Urinary bladder (tissue), 4 donors: ENCODE results near the gene USP37. TPM values are rescaled to one million over a fixed set of nuclear protein-coding genes. Genes with fewer than 3 reads are reported as not detected.

Experiments
- DNase-seq: peaks from one replicate; pipeline ENCODE4 v3.0.0-alpha.2; 2015; ENCODE audit errors: extremely low spot score
- H3K27ac ChIP-seq: one replicate; pipeline ENCODE4 v1.5.1; 2013; ENCODE audit warnings: low read depth, mild to moderate bottlenecking, moderate library complexity
- H3K36me3 ChIP-seq: one replicate; pipeline ENCODE4 v1.6.1; 2013; ENCODE audit warnings: mild to moderate bottlenecking, moderate library complexity; ENCODE audit not compliant: insufficient read depth
- H3K4me1 ChIP-seq: one replicate; pipeline ENCODE4 v1.6.1; 2013; ENCODE audit warnings: mild to moderate bottlenecking, moderate library complexity; ENCODE audit not compliant: insufficient read depth
- H3K4me3 ChIP-seq: one replicate; pipeline ENCODE4 v1.5.1; 2013; ENCODE audit warnings: low read depth, low read length
- WGBS: extraction: QIAGEN DNeasy Blood & Tissue Kit; methylation state at CpG from one replicate; pipeline ENCODE4 v1.1.7; 2013; 5-methylcytosine and 5-hydroxymethylcytosine counted together
- polyA plus RNA-seq: library from polyadenylated mRNA; stranded (reverse); fragments of 200-250 nt; gene quantifications from one replicate; pipeline ENCODE4 v1.2.3, GENCODE V29; 2013
- small RNA-seq: library from RNA; depleted of rRNA; stranded (forward); fragments of <200 nt; gene quantifications from one replicate; pipeline ENCODE3, GENCODE V24; 2014
- total RNA-seq: library from RNA; depleted of rRNA; stranded (reverse); fragments of >200 nt; gene quantifications from one replicate; pipeline ENCODE4 v1.2.3, GENCODE V29; 2014
- donor health status: healthy with polysubstance abuse.
- donor health status: healthy.

Gene USP37
- total and polyA plus RNA-seq, 2 donors = 4.6 to 37.1 TPM

DNA sequence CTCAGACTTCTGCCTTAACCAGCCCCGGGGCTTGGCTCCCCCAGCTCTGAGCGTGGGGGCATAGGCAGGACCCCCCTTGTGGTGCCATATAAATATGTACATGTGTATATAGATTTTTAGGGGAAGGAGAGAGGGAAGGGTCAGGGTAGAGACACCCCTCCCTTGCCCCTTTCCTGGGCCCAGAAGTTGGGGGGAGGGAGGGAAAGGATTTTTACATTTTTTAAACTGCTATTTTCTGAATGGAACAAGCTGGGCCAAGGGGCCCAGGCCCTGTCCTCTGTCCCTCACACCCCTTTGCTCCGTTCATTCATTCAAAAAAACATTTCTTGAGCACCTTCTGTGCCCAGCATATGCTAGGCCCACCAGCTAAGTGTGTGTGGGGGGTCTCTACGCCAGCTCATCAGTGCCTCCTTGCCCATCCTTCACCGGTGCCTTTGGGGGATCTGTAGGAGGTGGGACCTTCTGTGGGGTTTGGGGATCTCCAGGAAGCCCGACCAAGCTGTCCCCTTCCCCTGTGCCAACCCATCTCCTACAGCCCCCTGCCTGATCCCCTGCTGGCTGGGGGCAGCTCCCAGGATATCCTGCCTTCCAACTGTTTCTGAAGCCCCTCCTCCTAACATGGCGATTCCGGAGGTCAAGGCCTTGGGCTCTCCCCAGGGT is 162.9 kb downstream of the USP37 start:
- Histone ChIP-seq H3K4me1 (no peaks in the 10 kb centered on the region), H3K27ac (peak overlapping the region; percentile 81), H3K4me3 (no peak overlapping the region), H3K36me3 (no peaks in the 10 kb centered on the region)
- no peak for DNase-seq
- WGBS = 40% methylated on average over 8 of the region's 8 CpGs

DNA sequence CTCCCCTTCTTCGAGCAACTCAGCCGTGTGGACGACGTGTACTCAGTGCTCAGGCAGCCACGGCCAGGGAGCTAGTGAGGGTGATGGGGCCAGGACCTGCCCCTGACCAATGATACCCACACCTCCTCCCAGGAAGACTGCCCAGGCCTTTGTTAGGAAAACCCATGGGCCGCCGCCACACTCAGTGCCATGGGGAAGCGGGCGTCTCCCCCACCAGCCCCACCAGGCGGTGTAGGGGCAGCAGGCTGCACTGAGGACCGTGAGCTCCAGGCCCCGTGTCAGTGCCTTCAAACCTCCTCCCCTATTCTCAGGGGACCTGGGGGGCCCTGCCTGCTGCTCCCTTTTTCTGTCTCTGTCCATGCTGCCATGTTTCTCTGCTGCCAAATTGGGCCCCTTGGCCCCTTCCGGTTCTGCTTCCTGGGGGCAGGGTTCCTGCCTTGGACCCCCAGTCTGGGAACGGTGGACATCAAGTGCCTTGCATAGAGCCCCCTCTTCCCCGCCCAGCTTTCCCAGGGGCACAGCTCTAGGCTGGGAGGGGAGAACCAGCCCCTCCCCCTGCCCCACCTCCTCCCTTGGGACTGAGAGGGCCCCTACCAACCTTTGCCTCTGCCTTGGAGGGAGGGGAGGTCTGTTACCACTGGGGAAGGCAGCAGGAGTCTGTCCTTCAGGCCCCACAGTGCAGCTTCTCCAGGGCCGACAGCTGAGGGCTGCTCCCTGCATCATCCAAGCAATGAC is 163.6 kb downstream of the USP37 start:
- no peak for DNase-seq
- WGBS = 59% methylated on average over 16 of the region's 16 CpGs
- Histone ChIP-seq H3K4me3 (no peak overlapping the region), H3K4me1 (no peaks in the 10 kb centered on the region), H3K27ac (no peak overlapping the region), H3K36me3 (no peaks in the 10 kb centered on the region)

DNA sequence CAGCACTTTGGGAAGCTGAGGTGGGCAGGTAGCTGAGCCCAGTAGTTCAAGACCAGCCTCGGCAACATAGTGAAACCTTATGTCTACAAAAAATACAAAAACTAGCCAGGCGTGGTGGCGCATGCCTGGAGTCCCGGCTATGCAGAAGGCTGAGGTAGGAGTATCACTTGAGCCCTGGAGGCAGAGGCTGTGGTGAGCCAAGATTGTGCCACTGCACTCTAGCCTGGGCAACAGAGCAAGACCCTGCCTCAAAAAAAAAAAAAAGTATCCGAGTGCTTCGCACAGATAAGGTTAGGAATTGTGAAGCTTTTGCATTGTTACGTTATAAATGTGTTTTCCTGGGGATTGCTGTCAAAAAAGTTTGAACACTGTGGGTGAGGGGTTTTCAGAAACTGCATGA is 164.3 kb downstream of the USP37 start:
- Histone ChIP-seq H3K27ac (no peak overlapping the region), H3K4me1 (no peaks in the 10 kb centered on the region)
- WGBS = 79% methylated on average over 7 of the region's 7 CpGs

DNA sequence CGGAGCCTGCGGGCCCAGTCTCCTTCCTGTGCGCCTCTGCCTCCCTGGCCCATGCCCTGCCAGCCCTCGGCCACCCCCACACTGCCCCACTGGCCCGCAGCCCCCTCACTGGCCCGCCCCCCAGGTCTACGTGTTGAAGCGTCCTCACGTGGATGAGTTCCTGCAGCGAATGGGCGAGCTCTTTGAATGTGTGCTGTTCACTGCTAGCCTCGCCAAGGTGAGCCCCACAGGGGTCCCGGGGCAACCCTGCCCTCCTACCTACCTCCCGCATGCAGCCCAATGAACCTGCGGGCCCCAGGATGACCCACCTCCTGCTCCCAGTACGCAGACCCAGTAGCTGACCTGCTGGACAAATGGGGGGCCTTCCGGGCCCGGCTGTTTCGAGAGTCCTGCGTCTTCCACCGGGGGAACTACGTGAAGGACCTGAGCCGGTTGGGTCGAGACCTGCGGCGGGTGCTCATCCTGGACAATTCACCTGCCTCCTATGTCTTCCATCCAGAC is 165.2 kb downstream of the USP37 start:
- Histone ChIP-seq H3K4me1 (no peaks in the 10 kb centered on the region), H3K36me3 (no peaks in the 10 kb centered on the region), H3K27ac (no peak overlapping the region), H3K4me3 (no peak overlapping the region)
- WGBS = 83% methylated on average over 26 of the region's 26 CpGs
- DNase-seq = no peak

More for the DNA sequence above, 164.3 kb downstream of the USP37 start:
- DNase-seq = no peak
- H3K4me3 ChIP-seq = no peak overlapping the region
- H3K36me3 ChIP-seq = no peaks in the 10 kb centered on the region

DNA sequence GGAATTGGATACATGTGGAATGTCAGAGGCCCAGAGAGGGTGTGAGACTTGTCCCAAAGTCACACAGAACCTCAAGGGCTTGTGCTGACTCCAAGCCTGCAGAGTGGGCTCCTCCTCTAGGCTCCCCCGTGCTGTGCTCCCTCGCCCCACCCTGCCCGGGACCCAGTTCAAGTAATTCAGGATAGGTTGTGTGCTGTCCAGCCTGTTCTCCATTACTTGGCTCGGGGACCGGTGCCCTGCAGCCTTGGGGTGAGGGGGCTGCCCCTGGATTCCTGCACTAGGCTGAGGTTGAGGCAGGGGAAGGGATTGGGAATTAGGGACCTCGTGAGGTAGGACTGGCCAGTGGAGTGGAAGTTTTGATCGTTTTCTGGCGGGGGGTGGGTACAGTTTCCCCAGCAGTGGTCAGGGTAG is 165.7 kb downstream of the USP37 start:
- Histone ChIP-seq H3K4me3 (no peak overlapping the region), H3K4me1 (no peaks in the 10 kb centered on the region)

DNA sequence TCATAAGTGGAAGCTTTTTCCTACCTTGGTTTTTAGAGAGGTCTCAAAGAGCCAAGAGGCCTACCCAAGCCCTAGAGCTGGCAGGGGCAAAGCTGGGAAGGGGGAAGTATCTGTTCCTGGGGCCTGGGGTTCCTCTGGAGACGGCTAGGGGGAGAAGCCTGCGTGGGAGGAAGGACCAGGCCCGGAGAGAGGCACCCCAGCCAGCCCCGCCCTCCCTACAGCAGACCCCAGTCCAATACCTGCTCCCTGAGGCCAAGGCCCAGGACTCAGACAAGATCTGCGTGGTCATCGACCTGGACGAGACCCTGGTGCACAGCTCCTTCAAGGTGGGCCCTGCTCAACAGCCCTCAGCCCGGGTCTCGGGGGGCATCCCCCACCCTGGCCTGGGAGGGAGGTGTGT is 166.3 kb downstream of the USP37 start:
- Histone ChIP-seq H3K4me3 (peak overlapping the region; percentile 93), H3K27ac (peak overlapping the region; percentile 4), H3K4me1 (no peaks in the 10 kb centered on the region), H3K36me3 (no peaks in the 10 kb centered on the region)
- 61% methylated on average over 9 of the region's 9 CpGs for WGBS
- no peak for DNase-seq

More for the DNA sequence above, 165.7 kb downstream of the USP37 start:
- H3K36me3 ChIP-seq = no peaks in the 10 kb centered on the region
- no peak overlapping the region for H3K27ac ChIP-seq
- WGBS = 53% methylated on average over 8 of the region's 8 CpGs
- DNase-seq = no peak

DNA sequence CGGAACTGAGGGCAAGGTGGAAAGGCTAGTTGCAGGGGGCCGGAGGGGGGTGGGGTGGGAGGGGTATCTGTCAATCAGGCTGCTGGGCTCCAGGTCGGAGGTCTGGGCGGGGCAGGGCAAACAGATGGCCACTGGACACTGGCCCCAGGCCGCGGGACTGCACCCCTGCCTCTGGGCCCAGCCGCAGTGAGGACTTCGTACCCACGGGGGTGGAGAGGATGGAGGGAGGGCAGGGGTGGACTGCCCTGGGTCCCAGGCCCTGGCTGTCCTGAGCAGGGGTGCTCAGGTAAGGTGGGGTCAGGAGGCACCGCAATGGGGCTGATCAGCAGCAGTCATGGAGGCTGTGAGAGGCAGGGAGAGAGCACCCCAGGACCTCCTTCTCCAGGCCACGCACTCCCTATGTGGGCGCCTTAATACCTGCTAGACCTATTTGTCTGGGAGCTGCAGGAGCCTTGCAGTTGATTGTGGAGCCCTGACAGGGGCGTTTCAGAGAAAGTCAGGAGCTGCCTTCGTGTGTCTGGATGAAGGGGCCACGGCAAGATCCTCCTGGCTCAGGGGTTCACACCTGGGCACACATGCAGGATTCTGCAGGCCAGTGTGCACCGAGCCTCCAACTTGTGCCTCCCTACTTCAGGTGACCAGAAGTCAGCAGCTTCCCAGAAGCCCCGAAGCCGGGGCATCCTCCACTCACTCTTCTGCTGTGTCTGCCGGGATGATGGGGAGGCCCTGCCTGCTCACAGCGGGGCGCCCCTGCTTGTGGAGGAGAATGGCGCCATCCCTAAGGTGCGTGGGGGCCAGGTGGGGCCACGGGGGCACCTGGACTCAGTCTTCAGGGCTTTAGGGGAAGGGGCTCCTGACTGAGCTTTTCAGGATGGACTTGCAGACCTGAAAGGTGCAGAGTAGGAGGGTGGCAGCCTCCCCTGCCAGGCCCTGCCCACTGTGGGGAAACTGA is 166.9 kb downstream of the USP37 start:
- Histone ChIP-seq H3K4me3 (peak overlapping the region; percentile 93), H3K27ac (peak overlapping the region; percentile 96), H3K4me1 (no peaks in the 10 kb centered on the region), H3K36me3 (no peaks in the 10 kb centered on the region)
- DNase-seq = no peak
- 25% methylated on average over 24 of the region's 24 CpGs for WGBS

Small RNA genes within 50 kb of the gene (small RNA-seq; reads per million reads assigned to genes)
- gene MIR26B (3,288 reads per million, percentile 99 among the genes with 10 or more reads in this experiment), gene RNU6-136P (not detected)

Other genes with a start within 250 kb of the USP37 start
- not detected for gene CATIP, start 211.5 kb downstream of the USP37 start, total RNA-seq
- gene CATIP, start 211.5 kb downstream of the USP37 start, polyA plus RNA-seq = not detected
- 1.7 TPM for gene SLC11A1, start 186.1 kb downstream of the USP37 start, total RNA-seq
- gene SLC11A1, start 186.1 kb downstream of the USP37 start, polyA plus RNA-seq = 19.7 TPM
- 66.2 TPM for gene CTDSP1, start 168.5 kb downstream of the USP37 start, total RNA-seq
- gene CTDSP1, start 168.5 kb downstream of the USP37 start, polyA plus RNA-seq = 179 TPM
- gene VIL1, start 149.2 kb downstream of the USP37 start, total RNA-seq = not detected
- 0.08 TPM for gene VIL1, start 149.2 kb downstream of the USP37 start, polyA plus RNA-seq
- gene CNOT9, start 488 bp upstream of the USP37 start, total RNA-seq = 43.8 TPM
- 19.6 TPM for gene CNOT9, start 488 bp upstream of the USP37 start, polyA plus RNA-seq
- 6.7 TPM for gene PLCD4, start 39.5 kb upstream of the USP37 start, total RNA-seq
- 28.4 TPM for gene PLCD4, start 39.5 kb upstream of the USP37 start, polyA plus RNA-seq
- gene ZNF142, start 91.3 kb upstream of the USP37 start, total RNA-seq = 8.5 TPM
- 12.8 TPM for gene ZNF142, start 91.3 kb upstream of the USP37 start, polyA plus RNA-seq
- 24.3 TPM for gene BCS1L, start 91.3 kb upstream of the USP37 start, total RNA-seq
- gene BCS1L, start 91.3 kb upstream of the USP37 start, polyA plus RNA-seq = 39.5 TPM
- 20.6 TPM for gene RNF25, start 103.7 kb upstream of the USP37 start, total RNA-seq
- gene RNF25, start 103.7 kb upstream of the USP37 start, polyA plus RNA-seq = 29.0 TPM
- 48.6 TPM for gene STK36, start 103.7 kb upstream of the USP37 start, total RNA-seq
- 17.9 TPM for gene STK36, start 103.7 kb upstream of the USP37 start, polyA plus RNA-seq
- gene TTLL4, start 142.5 kb upstream of the USP37 start, total RNA-seq = 8.8 TPM
- 9.0 TPM for gene TTLL4, start 142.5 kb upstream of the USP37 start, polyA plus RNA-seq
- 10.3 TPM for gene CYP27A1, start 213.8 kb upstream of the USP37 start, total RNA-seq
- 41.1 TPM for gene CYP27A1, start 213.8 kb upstream of the USP37 start, polyA plus RNA-seq